H1 (cell line): ENCODE data around the gene MAVS. TPM values are rescaled to one million over a fixed set of nuclear protein-coding genes. Genes with fewer than 3 reads are reported as not detected.

Source experiments
- CTCF ChIA-PET: fragments of 300-600 bp; sonication (Branson Sonifier 250); formaldehyde crosslinking; loops from one replicate; lab custom pipeline; 2021; ENCODE audit not compliant: partially characterized antibody; lab: Charles Lee
- POLR2A ChIA-PET: fragments of 300-600 bp; sonication (Branson Sonifier 250); formaldehyde crosslinking; loops from one replicate; lab custom pipeline; 2021; ENCODE audit warnings: inconsistent platforms; ENCODE audit not compliant: partially characterized antibody; lab: Charles Lee
- DNase-seq, 2 experiments: peaks; one replicate each; pipeline versions ENCODE4 v3.0.0 to v3.0.0-alpha.2; 2010 to 2022; ENCODE audit warnings: low spot score in 2 of 2, low read depth in 1 of 2, mixed read lengths in 1 of 2
- FAIRE-seq: peaks from 2 replicates; lab custom pipeline; 2011; peaks lifted over from hg19 to GRCh38; lab: Jason Lieb, UNC
- H2AFZ ChIP-seq: 2 replicates; pipeline ENCODE4 v1.8.1; 2012; ENCODE audit warnings: low read length, inconsistent platforms
- H2AK5ac ChIP-seq: 2 replicates; pipeline ENCODE4 v1.6.1; 2013; ENCODE audit warnings: low read depth, low read length
- H2BK120ac ChIP-seq: replicated peaks from 2 replicates; pipeline ENCODE3; 2013; ENCODE audit warnings: low read depth, low read length, inconsistent platforms
- H2BK12ac ChIP-seq: 2 replicates; pipeline ENCODE4 v1.6.1; 2013; ENCODE audit warnings: low read depth, low read length
- H2BK15ac ChIP-seq: 2 replicates; pipeline ENCODE4 v1.6.1; 2013; ENCODE audit warnings: low read length
- H2BK20ac ChIP-seq: 2 replicates; pipeline ENCODE4 v1.6.1; 2013; ENCODE audit warnings: low read length
- H2BK5ac ChIP-seq: 2 replicates; pipeline ENCODE4 v1.6.1; 2013; ENCODE audit warnings: low read depth, low read length
- H3K14ac ChIP-seq: 2 replicates; pipeline ENCODE4 v1.6.1; 2013; ENCODE audit warnings: inconsistent platforms; ENCODE audit not compliant: insufficient read length
- H3K18ac ChIP-seq: 2 replicates; pipeline ENCODE4 v1.6.1; 2013; ENCODE audit warnings: low read length; ENCODE audit errors: extremely low read depth
- H3K23ac ChIP-seq: 2 replicates; pipeline ENCODE4 v1.6.1; 2013; ENCODE audit warnings: inconsistent platforms; ENCODE audit not compliant: insufficient read length
- H3K23me2 ChIP-seq: 2 replicates; pipeline ENCODE4 v1.6.1; 2013; ENCODE audit warnings: low read depth, low read length
- H3K27ac ChIP-seq: 2 replicates; pipeline ENCODE4 v1.6.1; 2011; ENCODE audit warnings: low read depth, low read length, inconsistent platforms
- H3K27me3 ChIP-seq, 4 experiments: replicated peaks in 1 of 4; 1 replicate in 1 of 4; 2 replicates in 3 of 4; pipeline versions ENCODE4 v1.6.1 to v1.8.1; 2011 to 2013; ENCODE audit warnings: low read length in 3 of 4, mild to moderate bottlenecking in 3 of 4, inconsistent platforms in 2 of 4, mixed read lengths in 2 of 4, moderate library complexity in 1 of 4; ENCODE audit not compliant: control insufficient read depth in 3 of 4, insufficient read depth in 3 of 4; ENCODE audit errors: extremely low read depth in 1 of 4
- H3K36me3 ChIP-seq, 4 experiments: 2 replicates each; pipeline versions ENCODE4 v1.6.1 to v1.8.1; 2011 to 2013; ENCODE audit warnings: mild to moderate bottlenecking in 4 of 4, low read length in 3 of 4, moderate library complexity in 2 of 4, control low read depth in 1 of 4, inconsistent platforms in 1 of 4; ENCODE audit not compliant: insufficient read depth in 4 of 4, control insufficient read depth in 2 of 4
- H3K4ac ChIP-seq: replicated peaks from 2 replicates; pipeline ENCODE3; 2013; ENCODE audit warnings: low read length, low read depth, mixed read lengths, inconsistent platforms; ENCODE audit not compliant: insufficient read length
- H3K4me1 ChIP-seq, 4 experiments: replicated peaks in 1 of 4; 1 replicate in 1 of 4; 2 replicates in 3 of 4; pipeline versions ENCODE4 v1.6.1 to v1.8.1; 2011 to 2013; ENCODE audit warnings: low read length in 3 of 4, inconsistent platforms in 2 of 4, mixed read lengths in 1 of 4; ENCODE audit not compliant: insufficient read depth in 4 of 4, control insufficient read depth in 3 of 4
- H3K4me2 ChIP-seq, 2 experiments: 2 replicates each; pipeline versions ENCODE4 v1.6.1 to v1.8.1; 2011 to 2013; ENCODE audit warnings: low read depth in 2 of 2, low read length in 2 of 2, control low read depth in 1 of 2, inconsistent platforms in 1 of 2, mild to moderate bottlenecking in 1 of 2; ENCODE audit not compliant: insufficient read depth in 1 of 2
- H3K4me3 ChIP-seq, 4 experiments: fragments of 200-600, 300-600 bp in 1 of 4; sonication (generic), shearing (Covaris generic), sonication (Bioruptor Twin) in 1 of 4; 2 replicates each; pipeline versions ENCODE4 v1.5.1 to v1.8.1; 2011 to 2016; ENCODE audit warnings: low read length in 4 of 4, low read depth in 3 of 4, control low read depth in 2 of 4, inconsistent platforms in 2 of 4, mild to moderate bottlenecking in 2 of 4, mixed read lengths in 1 of 4, moderate library complexity in 1 of 4; ENCODE audit not compliant: insufficient read depth in 2 of 4; ENCODE audit errors: extremely low read depth in 1 of 4
- H3K56ac ChIP-seq: replicated peaks from 2 replicates; pipeline ENCODE3; 2013; ENCODE audit warnings: low read depth, mild to moderate bottlenecking, mixed read lengths, low read length, inconsistent platforms; ENCODE audit not compliant: insufficient read length
- H3K79me1 ChIP-seq: 2 replicates; pipeline ENCODE4 v1.6.1; 2013; ENCODE audit warnings: low read depth, low read length, control low read depth
- H3K79me2 ChIP-seq, 2 experiments: 2 replicates each; pipeline versions ENCODE4 v1.6.1 to v1.8.1; 2012 to 2013; ENCODE audit warnings: low read length in 2 of 2, mild to moderate bottlenecking in 2 of 2, inconsistent platforms in 1 of 2; ENCODE audit not compliant: insufficient read depth in 2 of 2, control insufficient read depth in 1 of 2
- H3K9ac ChIP-seq, 4 experiments: replicated peaks in 1 of 4; 1 replicate in 1 of 4; 2 replicates in 3 of 4; pipeline versions ENCODE4 v1.6.1 to v1.8.1; 2011 to 2013; ENCODE audit warnings: low read depth in 3 of 4, low read length in 3 of 4, control low read depth in 2 of 4, mild to moderate bottlenecking in 2 of 4, moderate library complexity in 2 of 4, inconsistent platforms in 1 of 4; ENCODE audit errors: extremely low read depth in 1 of 4
- H3K9me3 ChIP-seq, 2 experiments: 2 replicates each; pipeline versions ENCODE4 v1.6.1 to v1.8.1; 2012 to 2013; ENCODE audit warnings: mild to moderate bottlenecking in 2 of 2, moderate library complexity in 2 of 2, control low read depth in 1 of 2, inconsistent platforms in 1 of 2, low read depth in 1 of 2, low read length in 1 of 2, mixed read lengths in 1 of 2; ENCODE audit not compliant: insufficient read depth in 2 of 2
- H4K20me1 ChIP-seq, 2 experiments: replicated peaks in 1 of 2; 2 replicates each; pipeline versions ENCODE3 to v1.8.1; 2011 to 2013; ENCODE audit warnings: inconsistent platforms in 2 of 2, low read length in 2 of 2, mild to moderate bottlenecking in 1 of 2; ENCODE audit not compliant: insufficient read depth in 2 of 2, control insufficient read depth in 1 of 2
- H4K5ac ChIP-seq: 2 replicates; pipeline ENCODE4 v1.6.1; 2013; ENCODE audit warnings: low read length, low read depth, mixed read lengths, inconsistent platforms; ENCODE audit not compliant: insufficient read length
- H4K8ac ChIP-seq: 2 replicates; pipeline ENCODE4 v1.8.0; 2013; ENCODE audit warnings: mild to moderate bottlenecking, moderate library complexity, low read length, inconsistent platforms; ENCODE audit not compliant: insufficient read depth; ENCODE audit errors: extremely low read depth
- H4K91ac ChIP-seq: replicated peaks from 2 replicates; pipeline ENCODE3; 2013; ENCODE audit warnings: low read length, mixed read lengths, inconsistent platforms; ENCODE audit not compliant: insufficient read length
- BCL11A ChIP-seq, 2 experiments: IDR thresholded peaks; one replicate each; pipeline ENCODE4 v1.6.1; 2011; ENCODE audit warnings: low read depth in 2 of 2, low read length in 2 of 2, mild to moderate bottlenecking in 2 of 2
- BRCA1 ChIP-seq: IDR thresholded peaks from 2 replicates; pipeline ENCODE4 v1.6.1; 2012; ENCODE audit warnings: low read depth, low read length, improper control_type of control experiment
- CREB1 ChIP-seq: IDR thresholded peaks from 2 replicates; pipeline ENCODE4 v1.6.1; 2012; ENCODE audit warnings: inconsistent platforms
- RAD21 ChIP-seq, 2 experiments: IDR thresholded peaks in 1 of 2; conservative IDR thresholded peaks in 1 of 2; 2 replicates each; pipeline ENCODE4 v1.6.1; 2011; ENCODE audit warnings: low read depth in 2 of 2, low read length in 2 of 2, improper control_type of control experiment in 1 of 2, inconsistent platforms in 1 of 2, mild to moderate bottlenecking in 1 of 2, moderate library complexity in 1 of 2
- SIRT6 ChIP-seq: IDR thresholded peaks from one replicate; pipeline ENCODE4 v1.7.1; 2012; ENCODE audit warnings: low read length, inconsistent platforms
- WGBS, 2 experiments: shearing (Covaris generic) in 1 of 2; methylation state at CpG; one replicate each; pipeline versions ENCODE4 v1.1.6 to v1.1.7; 2013 to 2015; ENCODE audit warnings: low lambda C conversion rate in 2 of 2, mixed read lengths in 2 of 2, inconsistent platforms in 1 of 2, low coverage in 1 of 2, missing lambda C conversion rate in 1 of 2; ENCODE audit not compliant: insufficient replicate concordance in 2 of 2, insufficient coverage in 1 of 2, insufficient read length in 1 of 2; ENCODE audit errors: extremely low coverage in 1 of 2, missing lambda C conversion rate in 1 of 2; 5-methylcytosine and 5-hydroxymethylcytosine counted together
- polyA plus RNA-seq, 7 experiments: library from polyadenylated mRNA; depleted of rRNA in 3 of 7; stranded (reverse) in 5 of 7; unstranded in 2 of 7; fragments of >200 nt in 5 of 7; fragments of 200-250 nt in 2 of 7; gene quantifications; 1 replicate in 5 of 7; 2 replicates in 1 of 7; 4 replicates in 1 of 7; pipeline versions ENCODE4 v1.2.1 to v1.2.3, GENCODE V29; 2011 to 2013; ENCODE audit warnings: missing spikeins in 2 of 7, mixed read lengths in 2 of 7
- total RNA-seq: library from RNA; stranded (reverse); fragmentation: NEBNext Ultra II Directional; extraction: Animal tissue kit (Norgen Biotek cat#: 25700); gene quantifications from 2 replicates; pipeline ENCODE4 v1.2.1, GENCODE V29; 2021

MAVS gene
- total and polyA plus RNA-seq, 2 of the 8 experiments (the other 6 are each of a cell fraction or from before 2014, with no cell fraction given) = 9.9 to 24.3 TPM

DNA sequence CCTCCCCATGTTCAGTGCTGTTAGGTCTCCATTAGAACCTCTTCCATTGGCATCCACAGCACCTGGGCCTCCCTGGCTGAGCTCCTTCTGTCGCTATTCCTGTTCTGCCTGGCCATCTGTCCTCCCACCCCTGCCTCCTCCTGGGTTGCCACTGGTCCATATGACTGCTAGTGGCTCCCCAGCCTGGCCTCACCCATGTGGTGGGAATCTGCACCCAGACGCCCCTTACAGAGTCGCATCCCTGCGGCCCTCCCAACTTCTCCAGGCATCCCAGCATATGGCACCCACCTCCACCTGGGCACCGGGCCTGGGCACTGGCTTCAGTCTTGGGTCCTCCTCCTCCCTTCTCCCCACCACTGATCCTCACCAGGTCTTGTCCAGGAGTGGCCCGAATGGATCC is 42.8 kb upstream of the MAVS start:
- Histone ChIP-seq H2BK12ac (no peak overlapping the region), H3K4ac (no peak overlapping the region), H3K4me2 (no peak overlapping the region), H3K18ac (no peak overlapping the region), H4K20me1 (peaks cover 3% of the 10 kb centered on the region in 2 experiments), H3K23me2 (no peaks in the 10 kb centered on the region), H4K5ac (no peak overlapping the region), H2BK5ac (no peak overlapping the region), H3K4me1 (peaks cover 13 to 36% (median 27%) of the 10 kb centered on the region in 4 experiments), H3K14ac (no peak overlapping the region), H2AK5ac (no peak overlapping the region), H2BK15ac (no peak overlapping the region), H3K23ac (no peak overlapping the region), H3K27me3 (no peaks in the 10 kb centered on the region), H4K91ac (no peak overlapping the region), H3K9ac (no peak overlapping the region), H3K4me3 (no peak overlapping the region), H3K79me1 (no peaks in the 10 kb centered on the region; the same call in 1 of the 2 replicates), H3K79me2 (no peaks in the 10 kb centered on the region), H2BK120ac (no peak overlapping the region), H3K27ac (no peak overlapping the region), H4K8ac (no peak overlapping the region), H2AFZ (no peak overlapping the region), H2BK20ac (no peak overlapping the region), H3K9me3 (no peaks in the 10 kb centered on the region), H3K56ac (no peak overlapping the region), H3K36me3 (peaks cover 4 to 35% (median 30%) of the 10 kb centered on the region in 4 experiments)
- 79% methylated on average over 6 of the region's 6 CpGs; no CpG with 5 or more reads in 1 of the 2 experiments for WGBS, 2 experiments
- ChIA-PET POLR2A (interaction anchor here (1.1 kb wide), 2 partner anchors 51 to 62 kb away, joined by 3 read pairs; no protein-coding TSS in a partner anchor), CTCF (interaction anchor here (0.5 kb wide), 1 partner anchor 34 kb away, joined by 4 read pairs; no protein-coding TSS in a partner anchor)
- no peak for FAIRE-seq
- no peak for TF ChIP-seq BCL11A (IDR thresholded peaks at IDR 0.05; ENCODE audit: low read depth in 2 of 2, low read length in 2 of 2)
- TF ChIP-seq SIRT6 = no peak
- no peak for TF ChIP-seq CREB1
- no peak for TF ChIP-seq RAD21 (IDR thresholded peaks at IDR 0.05 in 1 of 2, conservative IDR thresholded peaks at IDR 0.05 in 1 of 2; ENCODE audit: low read depth in 2 of 2, low read length in 2 of 2)
- TF ChIP-seq BRCA1 = no peak
- no peak for DNase-seq
